Anterior cingulate cortex (tissue), 58 donors: ENCODE measurements around the gene SLC2A8.

Source experiments
- DNase-seq, 58 donors: peaks; one replicate each; lab custom pipeline; 2025; lab: John Stamatoyannopoulos, UW

SLC2A8 gene, protein sequence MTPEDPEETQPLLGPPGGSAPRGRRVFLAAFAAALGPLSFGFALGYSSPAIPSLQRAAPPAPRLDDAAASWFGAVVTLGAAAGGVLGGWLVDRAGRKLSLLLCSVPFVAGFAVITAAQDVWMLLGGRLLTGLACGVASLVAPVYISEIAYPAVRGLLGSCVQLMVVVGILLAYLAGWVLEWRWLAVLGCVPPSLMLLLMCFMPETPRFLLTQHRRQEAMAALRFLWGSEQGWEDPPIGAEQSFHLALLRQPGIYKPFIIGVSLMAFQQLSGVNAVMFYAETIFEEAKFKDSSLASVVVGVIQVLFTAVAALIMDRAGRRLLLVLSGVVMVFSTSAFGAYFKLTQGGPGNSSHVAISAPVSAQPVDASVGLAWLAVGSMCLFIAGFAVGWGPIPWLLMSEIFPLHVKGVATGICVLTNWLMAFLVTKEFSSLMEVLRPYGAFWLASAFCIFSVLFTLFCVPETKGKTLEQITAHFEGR

GRCh38 chr9:127396808-127397645 is at the start of gene SLC2A8:
Gene SLC2A8, plus strand, starts transcription at chr9:127397169. Its CDS starts 62 bp downstream, at chr9:127397231.
- DNase-seq, result peak; percentile 84 to 100 (median 99)

DNA sequence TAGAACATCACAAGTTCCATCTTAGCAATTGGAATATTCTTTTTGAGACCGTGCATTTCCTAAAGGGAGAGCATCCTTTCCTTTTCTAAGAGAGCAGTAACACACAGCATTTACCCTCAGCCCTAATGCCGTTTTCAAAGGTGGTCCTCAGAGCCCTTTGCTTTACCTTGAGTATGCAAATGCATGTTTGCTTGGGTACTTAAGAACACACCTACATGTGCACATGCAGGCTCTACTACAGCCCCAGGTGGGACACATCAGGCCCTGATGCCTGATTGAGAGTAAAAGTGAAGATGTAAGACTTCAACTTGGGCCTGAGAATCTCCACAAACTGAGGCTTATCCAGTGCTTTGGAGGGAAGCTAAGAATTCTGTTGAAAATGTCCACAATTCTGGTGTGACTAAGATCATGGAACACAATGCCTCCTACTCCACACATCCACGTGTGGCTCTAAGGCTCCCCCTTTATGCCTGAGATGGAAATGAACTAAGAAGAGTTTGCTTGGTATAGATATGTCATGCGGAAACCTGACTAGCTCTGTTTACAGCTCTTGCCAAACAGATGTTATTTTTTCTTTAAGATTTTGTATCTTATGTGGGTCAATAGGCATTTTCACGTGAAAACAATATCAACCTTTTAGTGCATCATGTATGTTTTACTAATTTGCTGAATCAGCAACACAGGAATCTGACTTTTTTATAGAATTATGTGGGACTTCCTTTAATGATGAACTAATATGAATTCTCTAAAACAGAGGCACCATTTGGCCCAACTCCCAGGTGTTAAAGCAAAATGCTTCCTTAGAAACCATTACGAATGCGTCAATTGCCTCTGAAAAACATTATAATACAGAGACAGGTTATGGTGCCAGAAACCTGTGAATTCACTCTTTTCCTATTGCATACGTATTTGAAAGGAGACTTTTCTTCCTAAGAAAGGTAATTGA is 48.9 kb upstream of the SLC2A8 start:
- peak in 2 of 58 donors; percentile 19 to 51 for DNase-seq

- no peak for DNase-seq
These were observed 47.4 kb upstream of the SLC2A8 start for GRCh38 chr9:127349483-127350113.

DNA sequence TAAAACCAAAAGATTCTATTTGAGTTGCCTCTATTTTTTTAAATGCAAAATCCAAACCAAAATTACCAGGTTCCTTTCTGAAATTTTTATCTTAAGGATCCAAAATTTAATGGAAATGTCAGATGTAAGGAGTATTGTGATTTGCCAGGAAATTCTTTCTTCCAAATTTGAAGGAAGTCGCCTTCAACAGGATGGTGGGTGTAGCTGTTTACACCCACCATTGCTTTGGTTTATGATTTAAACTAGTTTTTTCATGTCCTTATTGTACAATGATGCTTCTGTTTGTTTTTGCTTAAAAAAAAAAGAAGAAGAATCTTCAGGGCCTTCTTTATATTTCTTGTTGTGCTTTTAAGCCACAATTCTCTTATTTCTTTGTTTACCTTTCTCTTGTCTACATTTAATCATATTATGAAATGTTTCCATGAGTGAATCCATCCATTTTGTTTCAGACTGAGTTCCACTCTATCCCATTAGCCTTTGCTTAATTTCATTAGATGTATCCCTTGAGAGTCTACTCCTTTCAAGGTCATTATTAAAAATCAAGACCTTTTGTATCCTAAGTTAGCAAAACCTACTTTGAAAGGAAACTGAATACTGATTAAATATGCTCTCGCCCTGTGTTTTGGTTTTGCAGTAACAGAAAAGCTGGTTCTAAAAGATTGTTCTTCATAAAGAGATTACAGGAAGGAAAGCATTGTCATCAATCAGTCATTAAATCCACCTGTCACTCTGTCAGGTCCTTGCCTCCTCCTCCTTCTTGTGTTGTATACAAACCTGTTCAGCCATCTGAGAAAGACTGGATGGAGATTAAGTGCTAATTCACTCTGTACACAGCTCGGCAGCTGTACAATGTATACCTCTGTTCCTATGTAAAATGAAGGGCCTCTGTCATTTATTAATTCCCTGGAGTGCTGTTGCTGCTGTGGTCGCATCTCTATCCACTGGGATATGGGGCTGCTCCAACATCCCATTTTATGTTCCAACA is 45.5 kb upstream of the SLC2A8 start:
- no peak for DNase-seq

DNA sequence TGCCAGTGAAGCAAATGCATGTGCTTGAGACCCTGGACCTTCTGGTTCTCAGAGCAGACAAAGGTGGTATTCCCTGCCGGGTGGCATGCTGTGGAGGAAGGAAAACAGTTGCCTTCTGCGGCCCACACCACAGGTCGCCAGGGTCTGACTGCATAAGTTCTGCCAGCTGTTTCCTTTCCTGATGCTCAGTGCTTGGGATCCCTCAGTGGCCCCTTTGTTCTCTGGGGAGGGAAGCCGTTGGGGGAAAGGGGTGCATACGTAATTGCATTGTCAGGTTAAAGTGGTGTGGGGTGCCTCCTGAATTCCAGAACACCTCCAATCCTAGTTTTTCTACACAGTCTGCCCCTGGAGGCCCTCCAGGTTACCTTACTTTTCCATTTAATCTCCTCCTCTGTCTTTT is 43.1 kb upstream of the SLC2A8 start:
- DNase-seq, result no peak

DNA sequence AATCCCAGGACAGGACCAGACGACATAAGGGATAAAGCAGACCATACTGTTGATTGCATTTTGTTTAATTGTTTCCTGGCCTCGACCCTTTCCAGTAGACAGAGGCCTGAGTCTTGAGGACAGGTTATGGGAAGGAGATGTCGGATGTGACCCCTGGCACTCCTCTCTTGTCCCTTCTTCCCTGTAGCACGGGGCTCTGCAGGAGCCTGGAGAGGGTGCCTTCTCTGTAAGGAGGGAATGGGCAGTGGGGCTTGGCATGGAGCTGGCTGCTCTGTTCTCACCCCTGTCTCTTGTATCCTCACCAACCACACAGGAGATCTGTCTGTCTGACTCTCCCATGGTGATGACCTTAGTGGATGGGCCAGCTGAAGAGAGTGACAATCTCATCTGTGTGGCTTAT is 40.1 kb upstream of the SLC2A8 start:
- no peak for DNase-seq

DNA sequence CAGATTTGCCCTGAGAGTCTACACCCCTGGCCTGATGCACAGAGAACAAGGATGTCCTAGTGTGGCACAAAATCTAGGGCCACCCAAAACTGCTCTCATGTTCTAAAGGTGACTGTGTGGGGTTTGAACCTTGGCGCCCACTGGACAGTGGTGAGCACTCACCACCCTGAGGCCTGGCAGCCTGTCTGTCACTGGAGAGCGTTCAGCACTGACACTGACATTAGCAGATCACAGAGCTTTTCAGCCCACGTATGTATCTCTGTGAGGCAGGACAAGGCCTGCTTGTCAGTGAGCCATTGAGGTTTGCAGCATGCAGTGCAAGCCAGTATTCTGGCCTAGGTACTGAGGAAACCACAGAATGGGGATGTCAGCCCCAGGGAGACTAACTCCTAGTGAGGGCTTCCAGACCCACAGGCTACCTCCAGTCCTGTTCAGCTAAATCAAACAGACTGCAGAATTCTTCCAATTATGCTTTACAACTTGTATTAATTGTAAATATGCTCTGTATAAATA is 38.9 kb upstream of the SLC2A8 start:
- no peak for DNase-seq

- no peak for DNase-seq
These were observed 38.2 kb upstream of the SLC2A8 start for GRCh38 chr9:127358770-127359169.

DNA sequence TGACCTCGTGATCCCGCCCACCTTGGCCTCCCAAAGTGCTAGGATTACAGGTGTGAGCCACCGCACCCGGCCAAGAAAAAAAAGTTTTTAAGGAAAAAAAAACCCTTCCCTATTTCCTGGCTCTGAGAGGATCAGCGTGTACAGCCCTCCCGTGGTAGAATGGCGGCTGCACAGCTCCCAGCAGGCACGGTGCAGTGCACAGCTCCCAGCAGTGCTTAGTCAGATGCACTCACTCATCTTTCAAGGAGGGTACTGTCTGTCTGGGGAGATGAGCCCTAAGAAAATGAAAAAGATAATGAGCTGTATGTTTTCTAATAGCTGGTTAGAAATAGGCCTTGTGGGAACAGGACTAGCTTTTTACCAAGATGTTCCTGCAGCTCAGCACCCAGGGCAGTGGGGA is 36.7 kb upstream of the SLC2A8 start:
- peak in 3 of 58 donors; percentile 11 to 17 (median 12) for DNase-seq

- peak in 8 of 58 donors; percentile 15 to 40 (median 25) for DNase-seq
These were observed 36.1 kb upstream of the SLC2A8 start for GRCh38 chr9:127360829-127361228.

GRCh38 chr9:127361561-127361960 is 35.4 kb upstream of the SLC2A8 start:
- DNase-seq, result no peak

GRCh38 chr9:127362829-127363228 is 34.1 kb upstream of the SLC2A8 start:
- no peak for DNase-seq

DNA sequence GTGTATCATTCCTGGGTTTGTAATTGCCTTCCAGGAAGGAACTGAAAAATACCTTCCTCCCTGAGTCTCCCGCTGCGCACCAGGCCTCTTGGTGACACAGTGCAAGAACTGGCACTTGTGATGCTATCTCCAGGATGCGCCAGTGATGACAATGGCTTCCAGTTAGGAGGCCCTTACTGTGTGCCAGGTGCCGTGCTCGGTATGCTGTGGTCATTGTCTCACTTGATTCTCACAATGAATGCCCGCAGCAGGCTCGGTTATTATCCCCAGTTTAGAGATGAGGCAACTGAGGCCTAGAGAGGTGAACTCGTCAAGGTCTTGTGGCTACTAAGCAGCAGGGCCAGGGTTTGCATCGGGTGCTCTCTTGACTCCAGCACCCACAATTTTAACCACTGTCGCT is 31.5 kb upstream of the SLC2A8 start:
- no peak for DNase-seq

DNA sequence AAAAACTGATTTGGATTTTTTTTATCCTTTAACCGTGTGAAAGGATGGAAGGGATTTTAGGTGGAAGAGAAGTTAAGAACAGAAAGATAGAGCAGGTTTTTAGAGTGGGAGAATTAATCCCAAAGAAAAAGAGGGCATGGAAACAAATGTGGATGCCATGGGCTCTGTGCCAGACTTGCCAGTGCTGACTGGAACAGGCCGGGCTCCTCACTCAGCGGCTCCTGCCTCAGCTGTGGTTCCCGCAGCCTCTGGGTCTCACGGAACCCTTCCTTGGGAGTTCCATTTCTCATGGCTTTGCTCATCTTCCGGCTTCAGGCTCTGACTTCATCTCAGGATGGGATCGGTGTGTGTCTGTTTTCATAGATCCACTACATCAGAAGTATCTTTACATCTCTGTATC is 30.4 kb upstream of the SLC2A8 start:
- DNase-seq, result peak in 23 of 58 donors; percentile 12 to 69 (median 29)

DNA sequence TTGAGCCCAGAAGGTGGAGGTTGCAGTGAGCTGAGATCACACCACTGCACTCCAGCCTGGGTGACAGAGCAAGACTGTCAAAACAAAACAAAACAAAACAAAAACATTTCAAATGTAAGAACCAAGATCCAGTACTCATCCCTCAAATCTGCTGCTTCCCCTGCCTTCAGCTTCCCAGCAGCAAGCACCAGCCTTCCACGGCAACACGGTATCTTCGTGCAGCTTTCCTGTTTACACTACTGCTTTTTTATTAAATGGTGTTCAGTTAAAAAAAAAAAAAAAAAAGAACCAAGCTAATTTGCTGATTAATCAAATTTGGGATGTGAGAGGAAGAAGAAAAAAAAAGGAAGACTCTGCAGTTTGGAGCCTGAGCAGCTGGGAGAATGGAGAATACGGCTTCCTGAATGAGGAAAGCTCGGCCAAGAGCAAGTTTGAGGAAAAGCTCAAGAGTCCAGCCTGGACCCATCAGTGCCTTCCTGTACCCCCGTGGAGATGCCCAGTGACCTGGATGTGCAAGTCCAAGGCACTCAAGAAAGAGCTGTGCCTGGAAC is 28.0 kb upstream of the SLC2A8 start:
- no peak for DNase-seq

DNA sequence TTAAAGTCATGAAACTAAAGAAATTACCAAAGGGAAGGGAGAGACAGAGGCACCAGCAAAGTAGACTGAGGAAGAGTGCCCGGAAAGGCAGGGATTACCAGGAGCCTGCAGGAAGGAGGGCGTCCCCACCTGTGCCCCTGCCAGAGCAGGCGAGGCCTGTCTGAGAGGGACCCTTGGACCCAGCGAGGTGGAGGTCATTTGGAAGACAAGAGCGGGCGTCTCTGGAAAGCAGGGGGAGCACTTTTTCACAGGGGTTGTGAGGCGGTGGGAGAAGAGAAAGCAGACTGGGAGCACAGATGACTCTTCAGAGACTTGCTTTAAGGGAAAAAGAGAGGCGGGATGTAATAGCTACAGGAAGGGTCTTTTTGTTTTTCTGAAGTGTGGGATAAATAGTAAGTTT is 27.5 kb upstream of the SLC2A8 start:
- DNase-seq, result no peak

- peak in 1 of 58 donors; percentile 13 for DNase-seq
These were observed 26.8 kb upstream of the SLC2A8 start for GRCh38 chr9:127370147-127370579.
